Measurements from ENCODE around the gene ZBTB25. TPM values are rescaled to one million over a fixed set of nuclear protein-coding genes. Genes with fewer than 3 reads are reported as not detected.

Gene ZBTB25
- total RNA-seq, 1 donor from 2014 or later: 24.9 TPM

DNA sequence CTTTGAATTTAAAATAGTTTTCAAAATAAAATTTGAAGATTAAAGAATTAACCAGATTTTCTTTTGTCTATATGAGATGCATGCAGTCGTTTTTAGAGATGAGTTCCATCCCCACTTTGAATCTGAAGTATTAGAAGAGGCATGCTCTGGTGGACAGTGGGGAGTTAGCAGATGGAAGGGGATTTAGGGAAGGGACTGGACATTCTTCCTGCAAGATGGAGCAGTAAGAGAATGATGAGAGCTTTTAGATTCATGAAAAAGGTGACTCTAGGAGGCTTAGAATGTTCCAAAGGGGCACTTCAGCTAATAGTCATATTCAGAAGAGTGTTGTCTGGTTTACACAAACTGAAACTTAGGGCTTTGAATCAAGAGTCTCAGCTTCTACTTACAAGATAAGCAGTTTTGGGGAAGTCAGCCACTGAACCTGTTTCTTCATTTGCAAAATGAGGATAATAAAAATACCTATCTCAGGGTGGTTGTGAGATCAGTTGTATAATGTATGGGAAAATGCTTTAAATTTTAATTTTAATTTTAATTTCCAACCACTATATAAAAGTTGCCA is 4.7 kb upstream of the ZBTB25 start:
- Mint-ChIP-seq H3K27me3 (ENCODE audit: low read depth) (no peaks in the 10 kb centered on the region), H3K9me3 (no peaks in the 10 kb centered on the region), H3K4me3 (ENCODE audit: low read depth) (peak overlapping the region; percentile 56), H3K4me1 (ENCODE audit: low read depth) (peaks cover 54% of the 10 kb centered on the region), H3K36me3 (ENCODE audit: low read depth) (peaks cover 40% of the 10 kb centered on the region), H3K27ac (peak overlapping the region; percentile 97)
- intact Hi-C loops (cut with micrococcal nuclease): loop anchor here (5.0 to 10.0 kb wide), 4 partner anchors 127 to 1033 kb away; partner anchors contain the start of genes MAX and SYNE2
- no peak for DNase-seq (ENCODE audit: low spot score)

DNA sequence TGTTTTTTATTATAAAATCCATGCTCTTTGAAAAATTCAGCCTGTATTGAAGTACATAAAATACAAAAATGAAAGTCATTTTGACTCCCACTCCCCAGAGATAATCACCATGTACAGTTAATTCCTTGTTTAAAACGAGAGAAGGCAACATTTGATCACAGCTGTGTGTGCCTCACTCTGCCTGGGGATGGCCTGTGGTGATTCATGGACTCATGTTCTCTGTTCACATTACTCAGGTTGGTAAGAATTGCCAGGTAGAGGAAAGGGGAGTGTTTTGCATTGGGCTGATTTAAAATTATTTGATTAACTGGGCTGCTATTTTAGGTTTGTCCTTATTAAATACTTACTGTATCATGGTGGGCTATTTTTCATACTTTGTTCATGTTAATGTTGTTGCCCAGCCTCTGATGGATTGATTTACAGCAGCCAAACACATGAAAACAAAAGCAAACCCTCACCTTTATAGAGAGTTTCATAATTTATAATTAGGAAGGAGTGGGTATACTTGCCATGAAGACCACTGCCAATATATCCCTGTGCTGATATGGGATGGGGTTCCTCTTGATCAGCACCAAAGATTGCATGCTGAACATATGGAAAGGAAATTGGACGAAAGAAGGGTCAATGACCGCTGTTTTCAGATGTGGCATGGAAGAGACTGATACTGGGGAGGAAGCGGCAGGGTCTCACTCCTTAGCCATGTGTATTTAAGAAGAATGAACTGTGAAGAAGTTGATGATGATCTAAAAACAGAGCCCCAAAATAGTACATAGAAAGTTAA is 3.9 kb upstream of the ZBTB25 start:
- DNase-seq (ENCODE audit: low spot score): no peak
- Mint-ChIP-seq H3K9me3 (no peaks in the 10 kb centered on the region), H3K4me1 (ENCODE audit: low read depth) (peaks cover 55% of the 10 kb centered on the region), H3K27ac (peak overlapping the region; percentile 97), H3K27me3 (ENCODE audit: low read depth) (no peaks in the 10 kb centered on the region), H3K4me3 (ENCODE audit: low read depth) (peak overlapping the region; percentile 98), H3K36me3 (ENCODE audit: low read depth) (peaks cover 45% of the 10 kb centered on the region)
- intact Hi-C loops (cut with micrococcal nuclease): loop anchor here (5.0 to 10.0 kb wide), 4 partner anchors 127 to 1033 kb away; partner anchors contain the start of genes MAX and SYNE2

DNA sequence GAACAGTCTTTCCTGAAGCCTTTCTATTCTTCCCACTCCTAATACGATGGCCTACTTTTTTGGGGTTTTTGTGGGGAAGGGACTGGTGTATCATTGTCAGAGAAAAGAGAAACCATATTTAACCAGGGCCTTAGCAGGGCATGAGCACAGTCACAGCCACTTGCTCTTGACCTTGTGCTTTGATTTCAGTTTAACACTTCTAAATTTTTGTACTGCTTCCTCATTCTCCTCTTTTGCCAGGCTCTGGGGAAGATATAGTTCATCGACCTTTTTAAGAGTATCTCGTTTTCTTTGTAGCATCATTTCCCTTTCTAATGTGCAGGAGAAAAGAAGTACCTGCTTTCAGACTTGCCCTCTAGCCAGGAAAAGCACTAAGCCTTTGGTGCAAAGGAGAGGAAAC is 3.1 kb upstream of the ZBTB25 start:
- H3K36me3 Mint-ChIP-seq (ENCODE audit: low read depth): peaks cover 52% of the 10 kb centered on the region

DNA sequence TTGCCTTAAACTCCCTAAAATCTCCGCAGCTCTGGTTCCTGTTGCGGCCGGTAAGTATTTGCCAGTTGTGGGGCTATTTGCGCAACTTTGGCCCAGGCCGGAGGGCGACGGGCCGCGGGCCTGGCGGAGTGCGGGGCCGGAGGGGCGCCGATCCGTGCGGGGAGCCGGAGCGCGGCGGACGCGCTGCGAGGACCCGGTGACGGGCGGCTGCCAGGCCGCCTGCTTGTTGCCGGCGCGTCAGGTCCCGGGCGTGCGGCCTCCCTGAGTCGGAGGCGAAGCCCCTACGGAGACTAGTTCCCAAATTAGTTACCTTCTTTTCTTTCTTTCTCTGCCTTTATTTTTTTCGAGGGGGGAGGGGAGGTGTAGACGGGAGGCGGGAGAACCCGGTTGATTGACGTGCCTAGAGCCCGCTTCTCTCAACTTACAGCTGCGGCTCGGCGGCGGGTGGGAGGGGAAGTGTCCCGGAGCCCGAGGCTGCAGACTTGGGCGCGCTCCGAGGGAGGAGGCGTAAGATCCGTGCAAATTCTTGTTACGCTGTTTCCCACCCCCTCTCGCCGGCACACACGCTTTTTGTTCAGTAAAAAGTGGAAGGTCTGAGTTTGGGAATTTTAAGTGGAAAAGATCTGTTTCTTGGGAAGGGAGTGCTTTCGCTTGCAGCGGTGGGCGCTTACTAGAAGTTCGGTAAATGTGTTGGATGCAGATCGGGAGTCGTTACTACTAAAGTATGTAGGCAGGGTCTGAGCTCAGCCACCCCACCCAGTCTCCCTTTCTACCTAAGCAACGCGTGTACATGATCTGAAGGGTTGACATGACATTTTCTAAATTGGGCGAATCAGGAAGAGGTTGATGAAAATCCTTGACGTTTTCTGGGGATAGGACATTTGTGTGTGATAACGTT is 1.5 kb upstream of the ZBTB25 start:
- Mint-ChIP-seq H3K4me3 (ENCODE audit: low read depth) (peak overlapping the region; percentile 98), H3K9me3 (no peaks in the 10 kb centered on the region), H3K27me3 (ENCODE audit: low read depth) (no peaks in the 10 kb centered on the region), H3K27ac (peak overlapping the region; percentile 99), H3K36me3 (ENCODE audit: low read depth) (peaks cover 49% of the 10 kb centered on the region), H3K4me1 (ENCODE audit: low read depth) (peaks cover 56% of the 10 kb centered on the region)
- intact Hi-C loops (cut with micrococcal nuclease): loop anchor here (2.0 to 10.0 kb wide), 7 partner anchors 82 to 1030 kb away; partner anchors contain the start of genes MAX, MTHFD1, SYNE2 and WDR89
- peak; percentile 81 for DNase-seq (ENCODE audit: low spot score)

More for the DNA sequence above, 3.1 kb upstream of the ZBTB25 start:
- Mint-ChIP-seq H3K4me3 (ENCODE audit: low read depth) (peak overlapping the region; percentile 98), H3K4me1 (ENCODE audit: low read depth) (peaks cover 63% of the 10 kb centered on the region), H3K27me3 (ENCODE audit: low read depth) (no peaks in the 10 kb centered on the region), H3K9me3 (no peaks in the 10 kb centered on the region), H3K27ac (peak overlapping the region; percentile 97)
- intact Hi-C loops (cut with micrococcal nuclease): loop anchor here (5.0 to 10.0 kb wide), 4 partner anchors 128 to 1032 kb away; partner anchors contain the start of genes MAX and SYNE2
- no peak for DNase-seq (ENCODE audit: low spot score)

- Mint-ChIP-seq H3K27ac (peak within 1 kb of the TSS; percentile 99), H3K27me3 (ENCODE audit: low read depth) (no peaks in the 10 kb centered on the region), H3K4me3 (ENCODE audit: low read depth) (peak within 1 kb of the TSS; percentile 98), H3K9me3 (no peaks in the 10 kb centered on the region), H3K36me3 (ENCODE audit: low read depth) (peaks cover 57% of the 10 kb centered on the region), H3K4me1 (ENCODE audit: low read depth) (peaks cover 59% of the 10 kb centered on the region)
- peak; percentile 82 for DNase-seq (ENCODE audit: low spot score)
- intact Hi-C loops (cut with micrococcal nuclease): loop anchor here (2.0 to 10.0 kb wide), 6 partner anchors 82 to 1030 kb away; partner anchors contain the start of genes MTHFD1, SYNE2 and WDR89
Observed at GRCh38 chr14:64504310-64504896, 765 bp upstream of the ZBTB25 start, which contains the start of gene ZBTB1. Gene ZBTB1 (plus strand): TSS chr14:64504770. CDS start chr14:64521505, 16,735 bp downstream.

DNA sequence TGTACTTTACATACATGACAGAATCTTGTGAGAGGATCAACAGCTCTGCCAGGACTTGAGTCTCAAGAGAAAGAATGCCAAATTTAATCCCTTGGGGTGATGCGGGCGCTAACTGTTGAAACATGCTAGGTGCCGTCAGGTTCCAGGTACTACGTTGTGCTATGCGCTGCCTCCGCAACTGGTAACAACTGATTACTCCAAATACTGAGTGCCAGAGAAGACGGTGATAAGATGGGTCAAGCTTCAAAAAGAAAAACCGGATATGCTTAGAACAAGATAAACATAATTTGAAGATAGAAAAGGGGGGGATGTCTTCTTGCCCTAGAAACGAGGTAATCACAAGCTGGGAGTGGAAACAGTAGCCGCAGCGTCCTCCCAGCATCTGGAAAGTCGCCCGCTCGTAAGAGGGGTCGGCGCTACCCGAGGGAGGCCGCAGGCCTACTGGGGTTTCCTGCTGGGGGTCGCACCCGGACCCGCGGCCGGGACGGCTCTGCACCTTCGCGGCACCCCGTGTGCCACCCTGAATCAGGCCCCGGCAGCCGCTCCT is 678 bp downstream of the ZBTB25 start:
- H3K9me3 Mint-ChIP-seq: no peaks in the 10 kb centered on the region
- H3K27me3 Mint-ChIP-seq (ENCODE audit: low read depth): no peaks in the 10 kb centered on the region
- H3K36me3 Mint-ChIP-seq (ENCODE audit: low read depth): peaks cover 59% of the 10 kb centered on the region
- peak overlapping the region; percentile 97 for H3K27ac Mint-ChIP-seq
- intact Hi-C loops (cut with micrococcal nuclease): loop anchor here (1.0 to 10.0 kb wide), 7 partner anchors 8 to 1028 kb away; partner anchors contain the start of genes HSPA2, SYNE2 and WDR89
- peaks cover 50% of the 10 kb centered on the region for H3K4me1 Mint-ChIP-seq (ENCODE audit: low read depth)
- no peak for DNase-seq (ENCODE audit: low spot score)
- peak overlapping the region; percentile 95 for H3K4me3 Mint-ChIP-seq (ENCODE audit: low read depth)

DNA sequence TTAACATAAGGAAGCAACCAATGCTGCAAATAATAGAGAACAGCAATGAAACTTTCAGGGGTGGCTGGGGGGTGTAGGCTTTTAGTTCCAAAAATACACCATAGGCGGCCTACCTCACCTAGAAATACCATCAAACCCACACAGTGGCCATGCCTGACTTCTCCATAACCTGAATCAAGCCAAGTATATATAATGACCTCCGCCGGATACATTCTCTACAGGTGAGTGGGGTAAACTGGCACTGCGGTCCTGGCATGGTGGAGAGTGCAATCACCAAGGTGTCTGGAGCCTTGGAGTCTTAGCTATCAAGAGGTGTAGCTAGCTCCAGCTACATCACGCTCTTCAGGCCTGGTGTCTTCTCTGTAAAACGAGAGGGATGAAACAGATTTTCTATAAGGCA is 1.2 kb downstream of the ZBTB25 start:
- peaks cover 47% of the 10 kb centered on the region for H3K4me1 Mint-ChIP-seq (ENCODE audit: low read depth)
- no peaks in the 10 kb centered on the region for H3K9me3 Mint-ChIP-seq
- peak overlapping the region; percentile 95 for H3K4me3 Mint-ChIP-seq (ENCODE audit: low read depth)
- peak overlapping the region; percentile 97 for H3K27ac Mint-ChIP-seq
- peaks cover 59% of the 10 kb centered on the region for H3K36me3 Mint-ChIP-seq (ENCODE audit: low read depth)
- DNase-seq (ENCODE audit: low spot score): no peak
- intact Hi-C loops (cut with micrococcal nuclease): loop anchor here (5.0 to 10.0 kb wide), 4 partner anchors 132 to 1028 kb away; partner anchors contain the start of genes SYNE2 and WDR89
- no peaks in the 10 kb centered on the region for H3K27me3 Mint-ChIP-seq (ENCODE audit: low read depth)

DNA sequence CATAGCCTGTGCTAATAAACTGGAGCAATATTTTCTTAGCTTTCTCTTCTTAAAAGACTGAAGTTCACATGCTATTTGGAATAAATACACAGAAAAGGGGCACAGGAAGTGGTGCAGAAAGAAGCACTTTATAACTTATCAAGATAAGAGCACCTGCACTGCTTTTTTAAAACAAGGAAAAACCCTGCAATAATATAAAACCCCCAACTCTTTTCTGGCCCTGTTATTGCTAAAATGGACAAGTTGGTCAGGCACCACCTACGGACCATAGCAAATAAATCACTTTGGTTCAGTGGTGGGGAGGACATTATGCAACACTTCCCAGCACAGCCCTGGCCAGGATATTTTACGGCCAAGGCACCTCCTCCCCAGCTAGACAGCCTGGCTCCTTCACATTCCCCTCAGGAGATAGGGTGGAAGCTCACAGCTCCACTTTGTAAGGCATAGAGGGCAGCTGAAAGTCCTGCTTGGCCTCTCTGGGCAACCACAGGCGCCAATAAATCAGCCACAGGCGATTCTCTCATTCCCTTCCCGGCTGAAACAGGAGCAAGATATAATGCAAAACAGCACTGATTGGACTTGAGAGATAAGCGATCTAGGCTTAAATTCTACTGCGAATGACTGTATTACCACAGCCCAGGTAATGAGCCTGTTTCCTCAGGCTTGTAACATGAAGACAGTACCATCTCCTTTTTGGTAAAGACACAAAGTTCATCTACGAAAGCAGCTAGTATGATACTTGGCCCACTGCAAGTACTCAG is 2.0 kb downstream of the ZBTB25 start:
- H3K4me3 Mint-ChIP-seq (ENCODE audit: low read depth): peak overlapping the region; percentile 95
- H3K36me3 Mint-ChIP-seq (ENCODE audit: low read depth): peaks cover 58% of the 10 kb centered on the region
- DNase-seq (ENCODE audit: low spot score): no peak
- peaks cover 47% of the 10 kb centered on the region for H3K4me1 Mint-ChIP-seq (ENCODE audit: low read depth)
- H3K27ac Mint-ChIP-seq: peak overlapping the region; percentile 97
- H3K9me3 Mint-ChIP-seq: no peaks in the 10 kb centered on the region
- H3K27me3 Mint-ChIP-seq (ENCODE audit: low read depth): no peaks in the 10 kb centered on the region
- intact Hi-C loops (cut with micrococcal nuclease): loop anchor here (5.0 to 10.0 kb wide), 4 partner anchors 133 to 1027 kb away; partner anchors contain the start of genes SYNE2 and WDR89

DNA sequence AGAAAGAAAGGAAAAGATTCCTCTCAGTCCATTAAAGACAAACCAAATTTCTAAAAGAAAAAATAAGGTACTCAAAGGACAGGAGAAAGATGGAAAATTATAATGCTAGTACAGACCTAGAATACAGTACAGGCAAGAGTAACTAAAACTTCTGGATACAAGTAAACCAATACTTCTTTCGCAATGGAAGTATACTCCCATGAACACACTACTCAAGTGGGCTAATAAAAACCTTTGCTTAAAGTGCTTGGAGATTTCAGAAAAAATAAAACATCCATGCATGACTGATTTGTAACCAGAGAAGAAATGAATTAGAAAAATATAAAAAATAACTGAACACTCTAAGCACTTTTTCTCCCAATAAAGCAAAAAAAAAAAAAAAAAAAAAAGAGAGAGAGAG is 3.5 kb downstream of the ZBTB25 start:
- Mint-ChIP-seq H3K36me3 (ENCODE audit: low read depth) (peaks cover 52% of the 10 kb centered on the region), H3K4me1 (ENCODE audit: low read depth) (peaks cover 43% of the 10 kb centered on the region), H3K4me3 (ENCODE audit: low read depth) (peak overlapping the region; percentile 56), H3K27ac (peak overlapping the region; percentile 47), H3K9me3 (no peaks in the 10 kb centered on the region), H3K27me3 (ENCODE audit: low read depth) (no peaks in the 10 kb centered on the region)
- no peak for DNase-seq (ENCODE audit: low spot score)
- intact Hi-C loops (cut with micrococcal nuclease): loop anchor here (5.0 to 10.0 kb wide), 4 partner anchors 135 to 1025 kb away; partner anchors contain the start of genes SYNE2 and WDR89

GRCh38 chr14:64496764-64497163 is 6.9 kb downstream of the ZBTB25 start:
- Mint-ChIP-seq H3K4me3 (ENCODE audit: low read depth) (no peak overlapping the region), H3K27ac (no peak overlapping the region), H3K4me1 (ENCODE audit: low read depth) (peaks cover 52% of the 10 kb centered on the region), H3K9me3 (no peaks in the 10 kb centered on the region), H3K36me3 (ENCODE audit: low read depth) (peaks cover 62% of the 10 kb centered on the region), H3K27me3 (ENCODE audit: low read depth) (no peaks in the 10 kb centered on the region)
- DNase-seq (ENCODE audit: low spot score): no peak
- intact Hi-C loops (cut with micrococcal nuclease): no loop called here

DNA sequence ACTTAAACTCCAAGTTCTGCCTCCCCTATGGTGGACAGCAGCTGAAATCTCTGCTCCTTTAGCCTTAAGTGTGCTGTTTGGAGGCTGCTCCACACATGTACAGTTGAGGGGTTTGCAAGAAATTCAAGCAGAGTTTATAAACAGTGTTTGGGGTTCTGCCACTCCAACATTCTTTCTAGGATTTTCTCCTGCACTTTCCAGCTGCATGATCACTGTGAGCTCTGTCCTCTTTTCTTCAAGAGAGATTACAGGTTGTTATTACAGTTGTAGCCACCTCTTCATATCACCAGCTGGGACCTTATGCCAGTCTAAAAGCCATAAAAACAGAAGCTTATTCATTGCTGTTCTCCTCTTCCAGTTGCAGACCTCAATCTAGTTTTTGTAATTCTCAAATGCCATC is 8.4 kb downstream of the ZBTB25 start:
- intact Hi-C loops (cut with micrococcal nuclease): no loop called here
- Mint-ChIP-seq H3K9me3 (no peaks in the 10 kb centered on the region), H3K27me3 (ENCODE audit: low read depth) (no peaks in the 10 kb centered on the region), H3K4me1 (ENCODE audit: low read depth) (peaks cover 49% of the 10 kb centered on the region), H3K36me3 (ENCODE audit: low read depth) (peaks cover 74% of the 10 kb centered on the region), H3K4me3 (ENCODE audit: low read depth) (no peak overlapping the region), H3K27ac (no peak overlapping the region)
- no peak for DNase-seq (ENCODE audit: low spot score)

Measured in activated T-helper 2 cell treated with anti-CD3 and anti-CD28 coated beads, Interferon-gamma antibody, Interleukin-2, Interleukin-4, amounts not matched to agents 10 μg/mL and 5 μg/mL and 100 μg/mL, durations not matched to agents 14 hours and 24 hours and 36 hours (primary cell).